ENCODE results near the gene UBR3.

- TF ChIP-seq, protein P1, sequence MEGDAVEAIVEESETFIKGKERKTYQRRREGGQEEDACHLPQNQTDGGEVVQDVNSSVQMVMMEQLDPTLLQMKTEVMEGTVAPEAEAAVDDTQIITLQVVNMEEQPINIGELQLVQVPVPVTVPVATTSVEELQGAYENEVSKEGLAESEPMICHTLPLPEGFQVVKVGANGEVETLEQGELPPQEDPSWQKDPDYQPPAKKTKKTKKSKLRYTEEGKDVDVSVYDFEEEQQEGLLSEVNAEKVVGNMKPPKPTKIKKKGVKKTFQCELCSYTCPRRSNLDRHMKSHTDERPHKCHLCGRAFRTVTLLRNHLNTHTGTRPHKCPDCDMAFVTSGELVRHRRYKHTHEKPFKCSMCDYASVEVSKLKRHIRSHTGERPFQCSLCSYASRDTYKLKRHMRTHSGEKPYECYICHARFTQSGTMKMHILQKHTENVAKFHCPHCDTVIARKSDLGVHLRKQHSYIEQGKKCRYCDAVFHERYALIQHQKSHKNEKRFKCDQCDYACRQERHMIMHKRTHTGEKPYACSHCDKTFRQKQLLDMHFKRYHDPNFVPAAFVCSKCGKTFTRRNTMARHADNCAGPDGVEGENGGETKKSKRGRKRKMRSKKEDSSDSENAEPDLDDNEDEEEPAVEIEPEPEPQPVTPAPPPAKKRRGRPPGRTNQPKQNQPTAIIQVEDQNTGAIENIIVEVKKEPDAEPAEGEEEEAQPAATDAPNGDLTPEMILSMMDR (conservative IDR thresholded peaks at IDR 0.05; ENCODE audit: low read depth in 2 of 2): no peak
- TF ChIP-seq EZH2 (IDR thresholded peaks at IDR 0.05; ENCODE audit: low read depth, unreplicated experiment) (no peak), POLR2AphosphoS5 (IDR thresholded peaks at IDR 0.05; ENCODE audit: low read depth) (no peak), ZNF331 (CRISPR knock-in tag; IDR thresholded peaks at IDR 0.05; ENCODE audit: low read depth) (no peak), JUNB (IDR thresholded peaks at IDR 0.05; ENCODE audit: unreplicated experiment) (no peak), ETS1 (IDR thresholded peaks at IDR 0.05) (no peak), EZH2phosphoT487 (IDR thresholded peaks at IDR 0.05; ENCODE audit: unreplicated experiment) (no peak), CREB1 (CRISPR knock-in tag; IDR thresholded peaks at IDR 0.05; ENCODE audit: low read depth) (no peak), REST (IDR thresholded peaks at IDR 0.05; ENCODE audit: unreplicated experiment) (no peak), NANOG (IDR thresholded peaks at IDR 0.05; ENCODE audit: borderline replicate concordance) (no peak), STAT1 (IDR thresholded peaks at IDR 0.05; ENCODE audit: unreplicated experiment) (no peak), ZNF114 (CRISPR knock-in tag; IDR thresholded peaks at IDR 0.05) (no peak)
- TF ChIP-seq, protein P2, sequence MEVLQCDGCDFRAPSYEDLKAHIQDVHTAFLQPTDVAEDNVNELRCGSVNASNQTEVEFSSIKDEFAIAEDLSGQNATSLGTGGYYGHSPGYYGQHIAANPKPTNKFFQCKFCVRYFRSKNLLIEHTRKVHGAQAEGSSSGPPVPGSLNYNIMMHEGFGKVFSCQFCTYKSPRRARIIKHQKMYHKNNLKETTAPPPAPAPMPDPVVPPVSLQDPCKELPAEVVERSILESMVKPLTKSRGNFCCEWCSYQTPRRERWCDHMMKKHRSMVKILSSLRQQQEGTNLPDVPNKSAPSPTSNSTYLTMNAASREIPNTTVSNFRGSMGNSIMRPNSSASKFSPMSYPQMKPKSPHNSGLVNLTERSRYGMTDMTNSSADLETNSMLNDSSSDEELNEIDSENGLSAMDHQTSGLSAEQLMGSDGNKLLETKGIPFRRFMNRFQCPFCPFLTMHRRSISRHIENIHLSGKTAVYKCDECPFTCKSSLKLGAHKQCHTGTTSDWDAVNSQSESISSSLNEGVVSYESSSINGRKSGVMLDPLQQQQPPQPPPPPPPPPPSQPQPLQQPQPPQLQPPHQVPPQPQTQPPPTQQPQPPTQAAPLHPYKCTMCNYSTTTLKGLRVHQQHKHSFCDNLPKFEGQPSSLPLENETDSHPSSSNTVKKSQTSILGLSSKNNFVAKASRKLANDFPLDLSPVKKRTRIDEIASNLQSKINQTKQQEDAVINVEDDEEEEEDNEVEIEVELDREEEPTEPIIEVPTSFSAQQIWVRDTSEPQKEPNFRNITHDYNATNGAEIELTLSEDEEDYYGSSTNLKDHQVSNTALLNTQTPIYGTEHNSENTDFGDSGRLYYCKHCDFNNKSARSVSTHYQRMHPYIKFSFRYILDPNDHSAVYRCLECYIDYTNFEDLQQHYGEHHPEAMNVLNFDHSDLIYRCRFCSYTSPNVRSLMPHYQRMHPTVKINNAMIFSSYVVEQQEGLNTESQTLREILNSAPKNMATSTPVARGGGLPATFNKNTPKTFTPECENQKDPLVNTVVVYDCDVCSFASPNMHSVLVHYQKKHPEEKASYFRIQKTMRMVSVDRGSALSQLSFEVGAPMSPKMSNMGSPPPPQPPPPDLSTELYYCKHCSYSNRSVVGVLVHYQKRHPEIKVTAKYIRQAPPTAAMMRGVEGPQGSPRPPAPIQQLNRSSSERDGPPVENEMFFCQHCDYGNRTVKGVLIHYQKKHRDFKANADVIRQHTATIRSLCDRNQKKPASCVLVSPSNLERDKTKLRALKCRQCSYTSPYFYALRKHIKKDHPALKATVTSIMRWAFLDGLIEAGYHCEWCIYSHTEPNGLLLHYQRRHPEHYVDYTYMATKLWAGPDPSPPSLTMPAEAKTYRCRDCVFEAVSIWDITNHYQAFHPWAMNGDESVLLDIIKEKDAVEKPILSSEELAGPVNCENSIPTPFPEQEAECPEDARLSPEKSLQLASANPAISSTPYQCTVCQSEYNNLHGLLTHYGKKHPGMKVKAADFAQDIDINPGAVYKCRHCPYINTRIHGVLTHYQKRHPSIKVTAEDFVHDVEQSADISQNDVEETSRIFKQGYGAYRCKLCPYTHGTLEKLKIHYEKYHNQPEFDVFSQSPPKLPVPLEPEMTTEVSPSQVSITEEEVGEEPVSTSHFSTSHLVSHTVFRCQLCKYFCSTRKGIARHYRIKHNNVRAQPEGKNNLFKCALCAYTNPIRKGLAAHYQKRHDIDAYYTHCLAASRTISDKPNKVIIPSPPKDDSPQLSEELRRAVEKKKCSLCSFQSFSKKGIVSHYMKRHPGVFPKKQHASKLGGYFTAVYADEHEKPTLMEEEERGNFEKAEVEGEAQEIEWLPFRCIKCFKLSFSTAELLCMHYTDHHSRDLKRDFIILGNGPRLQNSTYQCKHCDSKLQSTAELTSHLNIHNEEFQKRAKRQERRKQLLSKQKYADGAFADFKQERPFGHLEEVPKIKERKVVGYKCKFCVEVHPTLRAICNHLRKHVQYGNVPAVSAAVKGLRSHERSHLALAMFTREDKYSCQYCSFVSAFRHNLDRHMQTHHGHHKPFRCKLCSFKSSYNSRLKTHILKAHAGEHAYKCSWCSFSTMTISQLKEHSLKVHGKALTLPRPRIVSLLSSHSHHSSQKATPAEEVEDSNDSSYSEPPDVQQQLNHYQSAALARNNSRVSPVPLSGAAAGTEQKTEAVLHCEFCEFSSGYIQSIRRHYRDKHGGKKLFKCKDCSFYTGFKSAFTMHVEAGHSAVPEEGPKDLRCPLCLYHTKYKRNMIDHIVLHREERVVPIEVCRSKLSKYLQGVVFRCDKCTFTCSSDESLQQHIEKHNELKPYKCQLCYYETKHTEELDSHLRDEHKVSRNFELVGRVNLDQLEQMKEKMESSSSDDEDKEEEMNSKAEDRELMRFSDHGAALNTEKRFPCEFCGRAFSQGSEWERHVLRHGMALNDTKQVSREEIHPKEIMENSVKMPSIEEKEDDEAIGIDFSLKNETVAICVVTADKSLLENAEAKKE (CRISPR knock-in tag; IDR thresholded peaks at IDR 0.05): no peak
These were observed 265.3 kb downstream of the UBR3 start for GRCh38 chr2:170092436-170093060.

Data from GM23338 (cell line).